GM10266 (cell line): ENCODE data around the gene LRSAM1.

Experiments
- DNase-seq: peaks from one replicate; pipeline ENCODE4 v3.0.0; 2012; ENCODE audit errors: extremely low spot score
- TF ChIP-seq, protein P1 (sequence below): IDR thresholded peaks from 2 replicates; pipeline ENCODE4 v1.5.1; 2012; ENCODE audit warnings: mild to moderate bottlenecking, low read depth; ENCODE audit not compliant: control insufficient read depth, insufficient read depth; ENCODE audit errors: missing control alignments

LRSAM1 gene

DNA sequence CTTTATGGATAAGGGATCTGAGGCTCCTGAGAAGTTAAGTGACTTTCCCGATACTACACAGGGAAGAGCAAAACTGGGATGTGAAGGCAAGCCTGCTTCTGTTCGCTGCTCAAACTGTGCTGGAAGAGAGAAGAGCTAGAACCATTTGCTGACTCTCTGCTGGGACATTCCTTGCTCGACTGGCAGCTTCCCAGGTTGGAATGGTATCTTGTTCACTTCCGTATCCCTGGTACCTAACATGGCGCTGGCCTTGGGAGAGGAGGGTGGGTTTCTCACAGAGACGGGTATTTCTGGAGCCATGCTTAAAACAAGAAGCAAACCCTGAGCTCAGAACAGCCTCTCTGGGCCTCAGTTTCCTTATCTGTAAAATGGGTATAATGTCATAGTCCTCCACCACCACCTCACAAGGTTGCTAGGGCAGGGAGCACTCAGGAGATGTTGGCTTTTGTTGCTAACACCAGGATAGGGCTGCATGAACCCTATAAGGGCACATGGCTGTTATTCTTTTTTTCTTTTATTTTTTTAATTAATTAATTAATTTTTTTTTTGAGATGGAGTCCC lies 92.7 kb downstream of the LRSAM1 start:
- TF ChIP-seq, protein P1, sequence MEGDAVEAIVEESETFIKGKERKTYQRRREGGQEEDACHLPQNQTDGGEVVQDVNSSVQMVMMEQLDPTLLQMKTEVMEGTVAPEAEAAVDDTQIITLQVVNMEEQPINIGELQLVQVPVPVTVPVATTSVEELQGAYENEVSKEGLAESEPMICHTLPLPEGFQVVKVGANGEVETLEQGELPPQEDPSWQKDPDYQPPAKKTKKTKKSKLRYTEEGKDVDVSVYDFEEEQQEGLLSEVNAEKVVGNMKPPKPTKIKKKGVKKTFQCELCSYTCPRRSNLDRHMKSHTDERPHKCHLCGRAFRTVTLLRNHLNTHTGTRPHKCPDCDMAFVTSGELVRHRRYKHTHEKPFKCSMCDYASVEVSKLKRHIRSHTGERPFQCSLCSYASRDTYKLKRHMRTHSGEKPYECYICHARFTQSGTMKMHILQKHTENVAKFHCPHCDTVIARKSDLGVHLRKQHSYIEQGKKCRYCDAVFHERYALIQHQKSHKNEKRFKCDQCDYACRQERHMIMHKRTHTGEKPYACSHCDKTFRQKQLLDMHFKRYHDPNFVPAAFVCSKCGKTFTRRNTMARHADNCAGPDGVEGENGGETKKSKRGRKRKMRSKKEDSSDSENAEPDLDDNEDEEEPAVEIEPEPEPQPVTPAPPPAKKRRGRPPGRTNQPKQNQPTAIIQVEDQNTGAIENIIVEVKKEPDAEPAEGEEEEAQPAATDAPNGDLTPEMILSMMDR = no peak
- no peak for DNase-seq

DNA sequence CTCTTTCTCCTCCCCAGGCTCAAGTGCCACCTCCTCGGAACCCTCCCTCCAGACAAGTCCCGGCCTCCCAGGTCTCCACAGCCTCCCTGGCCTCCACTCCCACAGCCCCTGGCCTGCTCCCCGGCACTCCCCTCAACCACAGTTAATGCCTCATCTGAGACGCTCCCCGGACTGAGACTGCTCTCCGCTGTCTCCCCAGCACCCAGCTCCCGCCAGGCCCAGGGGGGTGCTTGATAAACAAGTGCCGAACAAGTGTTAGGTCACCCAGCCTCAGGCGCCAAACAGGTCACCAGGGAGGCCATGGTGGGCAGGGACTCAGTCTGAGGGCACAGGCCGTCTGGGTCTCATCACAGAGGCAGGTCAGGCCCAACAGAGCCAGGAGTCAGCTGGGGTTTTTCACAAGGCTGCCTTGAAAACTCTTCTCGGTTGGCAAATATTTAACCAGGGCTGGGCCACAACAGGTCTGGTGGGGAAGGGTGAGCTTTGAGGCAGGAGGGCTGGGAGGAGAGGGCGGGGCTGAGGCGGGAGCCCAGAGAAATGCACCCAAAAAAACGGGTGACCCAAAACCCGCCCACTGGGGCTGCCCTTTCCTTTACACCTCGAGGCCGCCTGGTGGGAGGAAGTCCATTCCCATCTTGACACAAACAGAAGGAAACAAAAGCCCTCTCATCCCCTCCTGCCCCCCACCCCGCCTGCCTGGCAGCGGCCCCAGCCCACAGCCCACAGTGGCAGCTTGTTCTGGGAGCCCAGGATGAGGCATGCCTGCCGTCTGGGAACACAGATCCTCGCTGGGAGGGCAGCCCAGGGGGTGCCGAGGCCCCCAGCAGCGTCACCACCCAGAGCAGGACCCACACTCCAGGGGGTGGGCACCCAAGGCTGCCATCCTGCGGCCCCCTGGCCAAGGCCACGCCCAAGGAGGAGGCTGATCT lies 94.2 kb downstream of the LRSAM1 start:
- TF ChIP-seq, protein P1 = no peak
- no peak for DNase-seq

DNA sequence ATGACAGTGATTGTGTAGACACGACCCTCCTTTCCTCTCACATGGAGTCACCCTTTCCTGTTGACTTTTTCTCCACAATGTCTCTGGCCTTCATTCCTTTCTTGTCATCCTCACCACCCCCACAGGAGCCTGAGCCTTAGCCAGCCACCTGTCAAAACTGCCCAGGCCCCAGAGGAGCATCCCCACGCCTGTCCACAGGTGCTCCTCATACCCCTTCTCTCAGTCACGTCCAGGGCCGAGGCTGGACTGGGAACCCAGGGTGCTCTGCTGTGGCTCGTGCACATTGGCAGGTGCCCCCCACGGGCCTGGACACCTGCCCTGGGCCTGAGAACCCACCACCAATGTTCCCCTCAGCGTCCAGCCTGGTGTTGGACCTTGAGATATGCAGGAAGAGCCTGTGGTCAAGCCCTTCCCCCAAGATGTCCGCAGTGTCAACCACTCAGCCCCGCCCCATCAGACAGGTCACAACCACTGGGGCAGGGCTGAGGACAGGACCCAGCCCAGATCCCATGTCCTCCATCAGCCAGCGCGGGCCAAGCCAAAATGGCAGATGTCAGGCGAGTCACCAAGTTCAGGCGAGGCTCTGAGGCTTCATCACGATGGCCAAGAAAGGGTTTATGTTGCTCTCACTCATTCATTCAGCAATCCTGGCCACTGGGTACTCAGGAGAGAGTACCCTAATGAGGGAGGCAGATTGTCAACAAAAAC lies 95.0 kb downstream of the LRSAM1 start:
- TF ChIP-seq, protein P1 = no peak
- DNase-seq = no peak

DNA sequence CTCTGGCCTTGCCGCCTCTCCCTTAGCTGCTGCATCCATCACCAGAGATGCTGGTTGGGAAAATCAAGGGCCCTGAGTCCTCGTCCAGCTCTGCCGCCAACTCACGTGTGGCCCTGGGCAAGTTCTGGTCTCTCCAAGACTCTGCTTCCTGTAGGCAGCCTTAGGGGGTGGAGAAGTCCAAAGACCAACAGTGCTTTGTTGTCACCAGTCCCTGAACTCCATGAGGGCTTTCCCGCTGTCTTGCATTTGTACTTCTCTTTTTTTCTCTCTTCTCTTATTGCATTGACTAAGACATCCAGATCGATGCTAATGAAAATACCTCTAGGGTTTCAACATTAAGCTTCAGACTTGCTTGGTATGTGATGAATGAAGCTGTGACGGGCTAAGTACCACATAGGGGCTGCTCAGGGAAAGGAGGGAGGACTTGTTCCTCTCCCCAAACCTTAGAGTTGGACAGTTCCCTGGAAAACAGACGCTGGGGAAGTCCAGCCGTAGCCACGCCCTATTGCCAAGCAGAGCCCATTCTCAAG lies 97.1 kb downstream of the LRSAM1 start:
- no peak for DNase-seq

DNA sequence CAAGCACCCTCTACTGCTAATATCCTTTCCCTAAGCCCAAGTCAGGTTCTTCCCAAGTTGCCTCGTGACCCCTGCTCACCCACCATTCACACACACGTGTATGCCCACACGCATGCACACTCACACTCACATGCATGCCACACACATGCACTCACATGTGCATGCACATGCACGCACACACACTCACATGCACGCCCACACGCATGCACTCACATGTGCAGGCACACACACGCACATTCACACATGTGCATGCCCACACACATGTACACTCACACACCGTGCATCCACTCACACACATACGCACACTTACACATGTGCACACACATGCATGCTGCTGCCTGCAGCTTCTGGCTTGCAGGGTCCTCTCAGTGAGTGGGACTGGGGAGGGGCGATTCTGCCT lies 97.9 kb downstream of the LRSAM1 start:
- no peak for DNase-seq
- TF ChIP-seq, protein P1 = no peak

More for the DNA sequence above, 97.1 kb downstream of the LRSAM1 start:
- TF ChIP-seq, protein P1 = no peak

DNA sequence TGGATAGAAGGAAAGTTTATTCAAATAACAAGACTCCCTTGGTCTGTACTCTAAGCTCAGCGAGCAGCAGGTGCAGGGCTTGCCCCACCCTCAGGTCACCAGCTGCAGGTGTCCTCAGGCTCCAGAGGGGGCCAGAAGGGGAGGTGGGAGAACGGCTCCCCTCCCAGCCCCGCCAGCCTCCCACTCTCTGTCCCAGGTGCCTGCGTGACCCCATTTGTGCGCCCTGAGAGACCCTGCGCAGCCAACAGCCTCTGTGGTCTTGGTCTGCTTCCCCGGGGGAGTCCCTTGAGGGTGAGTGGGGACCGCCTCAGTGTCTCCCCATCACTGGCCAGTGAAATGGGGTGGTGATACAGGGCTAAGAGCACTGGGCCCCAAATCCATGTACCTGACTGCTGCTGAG lies 98.4 kb downstream of the LRSAM1 start:
- no peak for DNase-seq
- TF ChIP-seq, protein P1 = no peak
